Measurements from ENCODE around the gene TRIP12.
"Not testable (repeated sequence)": the region's sequence is repeated elsewhere in the genome, so short reads cannot be mapped to it uniquely, and the experiment has no call there.

The TRIP12 gene

DNA sequence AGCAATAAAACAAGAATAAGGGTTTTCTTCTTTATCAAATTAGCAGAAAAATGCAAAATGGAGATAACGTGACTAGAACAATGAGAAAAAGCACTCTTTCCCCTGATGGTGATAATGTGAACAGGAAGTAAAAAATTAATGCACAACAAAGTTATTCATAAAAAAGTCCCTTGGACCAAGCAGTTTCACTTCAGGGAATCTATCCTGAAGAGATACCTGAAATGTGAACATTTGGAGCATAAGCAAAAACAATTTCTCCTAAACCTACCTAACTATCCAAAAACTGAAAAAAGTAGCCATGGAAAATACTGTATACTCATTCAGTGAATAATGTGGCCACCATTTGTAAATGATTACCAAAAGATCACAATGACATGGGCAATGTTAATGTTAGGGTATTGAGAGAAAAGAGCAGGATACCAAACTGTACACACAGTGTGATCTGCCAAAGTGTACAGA, 48.7 kb downstream of the TRIP12 start:
- DNase-seq = peak; percentile 4

DNA sequence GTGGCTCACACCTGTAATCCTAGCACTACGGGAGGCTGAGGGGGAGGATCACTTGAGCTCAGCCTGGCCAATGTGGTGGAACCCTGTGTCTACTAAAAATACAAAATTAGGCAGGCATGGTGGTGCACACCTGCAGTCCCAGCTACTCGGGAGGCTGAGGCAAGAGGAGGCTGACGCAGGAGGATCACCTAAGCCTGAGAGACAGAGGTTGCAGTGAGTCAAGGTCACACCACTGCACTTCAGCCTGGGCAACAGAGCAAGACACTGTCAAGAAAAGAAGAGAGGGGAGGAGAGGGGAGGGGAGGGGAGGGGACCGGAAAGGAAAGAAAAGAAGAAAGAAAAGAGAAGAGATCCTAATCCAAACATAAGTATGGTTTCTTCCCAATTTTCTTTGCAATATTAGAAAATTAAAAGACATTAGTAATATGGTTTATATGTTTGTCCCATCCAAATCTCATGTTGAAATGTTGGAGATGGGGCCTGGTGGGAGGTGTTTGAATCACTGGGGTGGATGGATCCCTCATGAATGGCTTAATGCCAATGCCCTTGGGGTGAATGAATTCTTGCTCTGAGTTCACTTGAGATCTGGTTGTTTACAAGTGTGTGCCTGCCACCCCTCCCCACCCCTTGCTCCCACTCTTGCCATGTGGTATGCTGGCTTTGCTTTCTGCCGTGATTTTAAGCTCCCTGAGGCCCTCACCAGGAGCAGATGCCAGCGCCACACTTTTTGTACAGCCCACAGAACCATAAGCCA, 50.7 kb downstream of the TRIP12 start:
- DNase-seq = no peak

DNA sequence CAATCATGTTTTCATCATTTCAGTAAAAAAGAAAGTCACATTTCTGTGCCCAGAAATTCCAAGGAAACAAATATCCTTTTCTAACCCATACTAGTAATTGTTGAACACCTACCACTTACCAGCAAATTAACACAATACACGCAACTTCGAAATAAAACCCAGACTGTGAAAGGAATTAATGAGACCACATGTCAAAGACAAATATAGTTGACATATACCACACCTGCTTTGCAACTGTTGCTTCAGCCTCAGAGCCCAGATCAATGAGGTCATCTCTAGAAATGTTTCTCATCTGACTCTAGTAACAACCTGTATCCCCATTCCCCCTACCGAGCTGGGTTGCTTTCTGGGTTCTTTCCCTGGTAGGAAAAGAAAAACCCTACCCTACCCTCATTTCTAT, 52.6 kb downstream of the TRIP12 start:
- DNase-seq = no peak

DNA sequence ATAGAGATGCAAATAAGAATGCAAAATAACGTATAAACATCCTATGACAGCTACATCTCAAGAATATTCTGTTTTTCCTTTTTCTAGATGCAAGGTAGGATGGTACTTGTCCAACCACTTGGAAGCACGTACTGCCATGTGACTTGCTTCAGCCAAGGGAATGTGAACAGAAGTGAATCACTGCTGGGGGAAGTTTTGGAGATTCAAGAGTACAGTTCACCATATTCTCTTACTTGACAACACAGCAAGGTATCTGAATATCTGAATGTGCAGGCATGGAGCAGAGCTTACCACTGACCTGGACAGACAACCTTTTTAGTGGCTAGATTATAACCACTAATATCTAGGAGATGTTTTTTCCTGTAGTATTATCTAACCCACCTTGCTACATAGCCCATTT, 53.0 kb downstream of the TRIP12 start:
- DNase-seq = no peak

DNA sequence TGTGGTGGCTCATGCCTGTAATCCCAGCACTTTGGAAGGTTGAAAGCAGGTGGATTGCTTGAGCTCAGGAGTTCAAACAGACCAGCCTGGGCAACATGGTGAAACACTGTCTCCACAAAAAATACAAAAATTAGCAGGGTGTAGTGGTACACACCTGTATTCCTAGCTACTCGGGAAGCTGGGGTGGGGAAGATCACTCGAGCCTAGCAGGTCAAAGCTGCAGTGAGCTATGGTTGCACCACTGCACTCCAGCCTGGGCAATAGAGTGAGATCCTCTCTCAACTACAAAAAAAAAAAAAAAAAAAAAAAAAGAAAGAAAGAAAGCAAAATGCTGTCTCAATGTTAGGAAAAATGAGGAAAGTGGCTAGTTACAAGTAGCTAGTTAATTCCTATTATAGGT, 56.8 kb downstream of the TRIP12 start:
- no peak for DNase-seq

DNA sequence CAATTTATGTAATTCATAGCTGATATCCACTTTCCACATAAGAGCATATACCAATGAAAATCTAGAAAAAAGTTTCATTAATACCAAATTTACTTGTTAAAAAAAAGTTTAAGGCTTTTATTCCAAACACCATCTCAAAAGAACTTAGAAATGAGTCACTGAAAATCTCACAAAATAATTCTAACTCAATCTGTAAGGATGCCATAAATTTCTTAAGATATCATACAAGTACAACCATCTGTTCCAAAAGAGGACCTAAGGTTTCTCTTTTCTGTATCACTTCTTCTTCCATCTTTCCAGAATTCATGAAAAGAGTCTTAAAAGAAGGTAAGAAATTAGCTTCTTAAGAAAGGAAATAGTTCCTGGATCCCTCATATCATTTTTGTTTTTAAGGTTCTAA, 60.4 kb downstream of the TRIP12 start:
- no peak for DNase-seq

DNA sequence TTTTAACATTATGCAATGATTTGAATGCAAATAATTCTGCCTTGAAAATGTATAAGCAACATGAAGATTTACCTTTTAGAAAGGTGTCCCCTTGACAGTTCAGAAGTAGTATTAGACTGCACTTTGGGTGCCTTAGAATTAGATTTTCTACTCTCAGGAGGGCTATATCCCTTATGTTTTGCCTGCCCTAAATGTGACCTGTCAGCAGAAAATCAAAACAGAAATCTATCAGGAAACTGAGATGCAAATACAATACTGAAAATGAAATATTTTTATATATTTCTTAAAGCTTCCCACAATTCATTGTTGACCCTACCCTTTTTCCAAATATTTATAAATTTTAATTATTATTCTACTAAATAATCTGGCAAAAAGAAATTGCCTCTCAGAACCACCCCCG, 61.5 kb downstream of the TRIP12 start:
- DNase-seq = no peak

DNA sequence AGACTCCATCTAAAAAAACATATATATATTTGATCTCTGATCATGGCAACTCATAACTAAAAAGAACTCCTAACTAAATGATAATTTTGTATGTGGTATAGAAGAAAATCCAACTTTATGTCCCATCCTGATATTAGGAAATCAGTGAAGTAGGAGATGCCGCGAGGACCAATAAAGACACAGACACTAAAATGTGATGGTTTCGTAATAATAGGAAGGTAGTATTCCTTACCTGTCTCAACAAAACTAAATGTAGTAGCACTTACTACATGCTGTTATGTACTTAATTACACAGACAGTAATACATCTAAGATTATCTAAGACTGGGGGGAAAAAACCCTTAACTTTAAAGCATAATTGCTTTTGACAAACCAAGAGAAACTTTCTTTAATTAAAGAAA, 63.5 kb downstream of the TRIP12 start:
- no peak for DNase-seq

DNA sequence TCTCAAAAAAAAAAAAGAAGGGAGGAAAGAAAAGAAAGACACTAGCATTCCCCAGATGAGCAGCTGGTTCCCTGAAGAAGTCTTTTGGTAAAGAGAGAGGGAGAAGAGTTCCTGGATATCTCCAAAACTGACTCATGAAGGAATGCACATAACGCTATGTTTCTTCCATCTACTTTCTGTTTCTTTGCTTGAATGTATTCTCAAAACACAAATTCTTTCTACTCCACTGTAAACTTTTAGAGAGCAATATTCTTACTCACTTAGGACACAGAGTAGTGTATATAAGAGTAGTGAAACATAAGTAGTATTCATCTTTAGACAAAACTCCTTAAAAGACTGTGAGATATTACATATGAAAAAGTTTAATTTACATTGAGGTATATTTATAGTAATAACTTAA, 64.2 kb downstream of the TRIP12 start:
- DNase-seq = no peak

DNA sequence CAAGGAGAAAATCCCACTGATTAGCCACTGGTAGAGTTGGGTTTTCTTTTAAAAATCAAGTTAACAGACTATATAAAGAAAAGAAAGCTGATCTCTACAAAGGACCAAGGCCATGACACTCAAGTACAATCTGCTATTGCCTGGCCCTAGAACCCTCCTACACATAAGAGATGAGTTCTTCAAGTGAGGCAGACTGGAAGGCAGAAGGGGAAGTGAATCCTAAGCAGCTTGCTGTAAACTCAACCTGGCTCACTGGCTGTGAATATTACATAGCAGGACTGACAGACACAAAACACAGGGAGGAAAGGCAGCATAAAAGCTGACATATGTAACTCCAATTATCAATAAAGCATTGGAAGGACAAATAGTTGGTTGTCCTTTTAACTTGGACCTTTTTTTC, 65.4 kb downstream of the TRIP12 start:
- peak; percentile 80 for DNase-seq

DNA sequence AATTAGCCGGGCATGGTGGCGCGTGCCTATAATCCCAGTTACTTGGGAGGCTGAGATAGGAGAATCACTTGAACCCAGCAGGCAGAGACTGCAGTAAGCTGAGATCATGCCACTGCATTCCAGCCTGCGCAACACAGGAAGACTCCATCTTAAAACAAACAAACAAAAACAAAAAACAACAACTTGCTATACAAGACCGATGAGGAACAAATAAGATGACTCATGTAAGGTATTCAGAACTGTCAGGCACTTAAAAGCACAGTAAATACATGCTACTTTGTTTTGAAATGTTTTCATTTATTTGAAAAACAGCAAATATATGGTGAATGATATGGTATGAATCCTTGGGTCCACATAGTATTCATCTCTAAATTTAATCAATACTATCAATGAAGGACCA, 66.7 kb downstream of the TRIP12 start:
- DNase-seq = no peak

DNA sequence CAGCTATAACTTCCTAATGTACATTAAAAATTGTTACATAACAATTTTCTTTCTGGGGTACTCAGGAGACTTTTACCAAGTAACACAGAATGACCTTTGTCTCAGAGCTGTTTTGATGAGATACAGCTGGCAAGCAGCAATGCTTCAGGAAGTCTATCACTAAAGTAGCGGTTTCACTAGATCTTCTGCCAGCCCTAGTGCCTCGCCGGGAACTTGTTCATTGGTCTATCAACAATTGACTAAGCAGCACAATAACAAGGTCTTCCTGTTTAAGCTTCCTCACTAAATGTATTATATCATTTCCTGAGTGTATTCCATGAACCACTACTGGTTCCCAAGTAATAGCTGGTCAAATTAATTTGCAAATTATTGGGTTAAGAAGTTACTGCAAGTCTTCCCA, 69.2 kb downstream of the TRIP12 start:
- DNase-seq = peak; percentile 65

DNA sequence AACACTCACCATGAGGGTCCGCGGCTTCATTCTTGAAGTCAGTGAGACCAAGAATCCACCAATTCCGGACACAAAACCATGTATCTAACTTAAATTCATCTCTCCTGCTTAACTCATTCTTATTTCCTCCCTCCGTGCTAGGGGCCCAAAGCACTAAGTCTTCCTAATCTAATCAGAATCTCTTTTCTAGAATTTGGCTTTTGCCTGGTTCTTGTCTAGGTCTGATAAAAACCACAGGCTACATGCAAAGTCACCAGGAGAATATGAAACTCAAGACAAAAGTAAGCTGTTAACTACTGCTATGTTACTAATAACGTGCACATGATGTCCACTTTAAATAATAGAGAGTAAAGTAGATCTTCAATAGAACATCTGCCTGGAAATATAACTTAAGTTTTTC, 69.9 kb downstream of the TRIP12 start:
- DNase-seq = no peak

DNA sequence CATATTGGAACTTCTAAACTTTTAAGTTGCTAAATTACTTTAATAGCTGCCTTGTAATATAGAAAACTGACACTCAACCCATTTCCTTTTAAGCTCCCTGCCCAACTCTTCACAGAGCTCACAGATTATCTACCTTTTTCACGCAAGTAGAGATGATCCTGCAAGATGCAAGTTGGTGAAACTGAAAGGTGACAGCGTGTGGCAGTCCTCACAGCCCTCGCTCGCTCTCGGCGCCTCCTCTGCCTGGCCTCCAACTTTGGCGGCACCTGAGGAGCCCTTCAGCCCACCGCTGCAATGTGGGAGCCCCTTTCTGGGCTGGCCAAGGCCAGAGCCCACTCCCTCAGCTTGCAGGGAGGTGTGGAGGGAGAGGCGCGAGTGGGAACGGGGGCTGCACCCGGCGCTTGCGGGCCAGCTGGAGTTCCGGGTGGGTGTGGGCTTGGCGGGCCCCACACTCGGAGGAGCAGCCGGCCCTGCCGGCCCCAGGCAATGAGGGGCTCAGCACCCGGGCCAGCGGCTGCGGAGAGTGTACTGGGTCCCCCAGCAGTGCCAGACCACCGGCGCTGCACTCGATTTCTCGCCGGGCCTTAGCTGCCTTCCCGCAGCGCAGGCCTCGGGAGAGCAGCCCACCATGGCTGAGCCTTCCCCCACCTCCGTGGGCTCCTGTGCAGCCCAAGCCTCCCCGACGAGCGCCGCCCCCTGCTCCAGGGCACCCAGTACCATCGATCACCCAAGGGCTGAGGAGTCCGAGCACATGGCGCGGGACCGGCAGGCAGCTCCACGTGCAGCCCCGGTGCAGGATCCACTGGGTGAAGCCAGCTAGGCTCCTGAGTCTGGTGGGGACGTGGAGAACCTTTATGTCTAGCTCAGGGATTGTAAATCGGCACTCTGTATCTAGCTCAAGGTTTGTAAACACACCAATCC, 71.2 kb downstream of the TRIP12 start:
- not testable (repeated sequence) for DNase-seq

DNA sequence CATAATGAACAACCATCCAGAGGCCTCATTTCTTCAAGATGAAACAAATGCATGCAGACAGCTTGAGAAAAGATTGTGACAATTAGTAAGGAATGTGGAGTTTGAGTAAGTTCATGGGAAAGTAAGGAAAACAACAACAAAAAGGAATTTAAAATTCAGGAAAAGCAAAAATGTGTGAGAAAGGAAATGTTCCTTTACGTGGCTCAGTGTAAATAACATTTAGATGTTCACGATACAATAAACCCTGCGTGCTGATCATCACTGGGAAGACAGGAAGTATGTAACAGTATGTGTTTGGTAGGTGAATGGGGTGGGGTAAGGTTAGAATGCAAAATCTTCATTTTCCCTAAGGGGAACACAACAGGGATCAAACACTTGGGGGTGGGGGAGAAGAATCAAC, 72.7 kb downstream of the TRIP12 start:
- DNase-seq = no peak

DNA sequence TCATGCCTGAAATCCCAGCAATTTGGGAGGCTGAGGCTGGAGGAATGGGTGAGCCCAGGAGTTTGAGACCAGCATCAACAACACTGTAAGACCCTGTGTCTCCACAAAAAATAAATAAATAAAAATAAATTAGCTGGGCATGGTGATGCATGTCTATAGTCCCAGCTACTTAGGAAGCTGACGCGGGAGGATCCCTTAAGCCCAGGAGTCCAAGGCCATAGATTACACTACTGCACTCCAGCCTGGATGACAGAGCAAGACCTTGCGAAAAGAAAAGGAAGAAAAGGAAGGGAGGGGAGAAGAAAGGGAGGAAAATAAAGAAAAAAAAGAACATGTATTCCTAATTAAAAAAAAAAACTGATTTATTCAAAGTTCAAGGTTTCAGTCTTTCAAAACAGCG, 78.2 kb downstream of the TRIP12 start:
- DNase-seq = no peak

DNA sequence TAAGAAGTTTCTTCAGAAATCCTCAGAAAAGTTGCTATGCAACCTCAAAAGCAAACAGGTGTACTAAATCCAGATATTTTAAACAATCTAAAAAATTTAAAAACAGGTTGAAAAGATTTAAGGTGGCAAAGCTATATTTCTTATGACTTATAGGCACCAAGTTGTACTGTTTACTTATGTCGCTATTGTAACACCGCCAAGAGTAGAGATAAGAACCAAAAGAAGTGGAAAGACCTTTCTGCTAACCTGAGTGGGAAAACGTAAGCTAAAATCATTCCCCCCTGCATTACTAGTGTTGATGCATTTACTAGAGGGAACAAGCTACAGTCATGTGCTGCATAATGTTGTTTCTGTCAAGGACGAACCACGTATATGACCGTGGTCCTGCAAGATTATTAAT, 83.1 kb downstream of the TRIP12 start:
- no peak for DNase-seq

DNA sequence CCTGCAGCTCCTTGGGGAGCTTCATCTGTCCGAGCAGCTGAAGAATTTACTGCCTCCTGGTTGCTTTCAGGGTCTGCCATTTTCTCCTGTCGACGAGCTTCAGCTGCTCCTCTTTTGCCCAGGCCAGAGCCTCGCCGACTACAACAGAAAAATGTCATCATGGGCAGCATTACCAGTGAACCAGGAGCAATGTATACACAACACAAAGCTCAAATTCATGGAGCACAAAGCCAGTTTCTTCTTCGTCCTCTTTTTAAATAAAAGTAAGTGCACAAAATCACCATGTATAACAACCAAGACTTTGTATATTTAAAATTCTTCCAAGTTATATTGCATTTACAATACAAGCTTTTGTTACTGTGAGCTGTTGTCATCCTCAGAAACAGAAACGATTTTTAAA, 85.0 kb downstream of the TRIP12 start:
- no peak for DNase-seq

DNA sequence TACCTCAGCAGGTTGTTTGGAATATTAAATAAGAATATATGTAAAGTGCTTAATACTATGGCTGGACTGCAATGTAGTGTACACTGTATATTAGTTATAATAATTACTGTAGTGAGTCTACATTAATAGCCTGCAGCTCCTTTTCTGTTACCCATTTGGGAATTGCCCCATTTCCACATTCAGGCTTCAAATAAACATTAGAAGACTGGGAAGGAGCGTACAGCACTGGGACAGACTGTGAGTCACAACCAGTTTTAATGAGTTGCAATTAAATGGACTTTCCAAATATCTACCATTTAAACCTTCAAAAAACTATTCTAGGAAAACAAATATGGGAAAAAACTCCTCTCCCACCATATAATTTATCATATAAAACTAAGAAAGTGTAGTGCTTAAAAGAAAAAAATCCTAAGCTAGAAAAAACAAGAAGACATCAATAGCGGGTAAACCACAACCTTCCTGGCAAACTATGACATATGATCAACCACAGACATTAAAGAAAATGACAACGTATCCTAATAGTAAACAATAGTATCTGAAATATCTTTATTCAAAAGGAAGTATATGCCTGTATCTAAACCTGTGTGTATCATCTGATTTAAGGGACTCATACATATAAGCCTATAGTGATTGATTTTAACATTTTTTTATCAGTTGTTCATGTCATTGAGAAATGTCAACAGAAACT, 86.1 kb downstream of the TRIP12 start:
- peak; percentile 65 for DNase-seq

DNA sequence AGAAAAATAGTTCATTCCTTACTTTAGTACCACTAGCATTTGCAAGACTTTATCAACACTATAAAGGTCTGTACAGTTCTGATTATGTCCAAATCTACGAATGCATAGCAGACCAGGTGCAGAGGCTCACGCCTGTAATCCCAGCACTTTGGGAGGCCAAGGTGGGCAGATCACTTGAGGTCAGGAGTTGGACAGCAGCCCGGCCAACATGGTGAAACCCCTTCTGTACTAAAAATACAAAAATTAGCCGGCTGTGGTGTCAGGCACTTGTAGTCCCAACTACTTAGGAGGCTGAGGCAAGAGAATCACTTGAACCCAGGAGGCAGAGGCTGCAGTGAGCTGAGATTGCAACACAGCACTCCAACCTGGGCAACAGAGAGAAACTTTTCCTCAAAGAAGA, 87.4 kb downstream of the TRIP12 start:
- DNase-seq = not testable (repeated sequence)

DNA sequence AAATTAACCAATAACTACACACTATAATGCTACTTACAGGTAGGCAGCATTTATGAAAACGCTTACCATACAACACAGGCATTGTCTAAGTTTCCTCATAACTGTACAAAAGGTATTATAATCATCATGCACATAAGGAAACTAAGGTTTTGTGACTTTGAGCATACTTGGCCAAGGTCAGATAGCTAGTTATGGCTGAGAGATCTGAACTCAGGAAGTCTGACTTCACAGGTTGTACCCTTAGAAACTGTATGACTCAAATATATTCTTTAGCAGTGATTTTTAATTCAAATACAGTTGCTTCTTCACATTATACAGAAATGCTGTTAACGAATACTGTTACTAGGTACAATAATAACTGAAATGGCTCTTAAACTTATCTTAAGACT, 89.3 kb downstream of the TRIP12 start:
- DNase-seq = no peak

DNA sequence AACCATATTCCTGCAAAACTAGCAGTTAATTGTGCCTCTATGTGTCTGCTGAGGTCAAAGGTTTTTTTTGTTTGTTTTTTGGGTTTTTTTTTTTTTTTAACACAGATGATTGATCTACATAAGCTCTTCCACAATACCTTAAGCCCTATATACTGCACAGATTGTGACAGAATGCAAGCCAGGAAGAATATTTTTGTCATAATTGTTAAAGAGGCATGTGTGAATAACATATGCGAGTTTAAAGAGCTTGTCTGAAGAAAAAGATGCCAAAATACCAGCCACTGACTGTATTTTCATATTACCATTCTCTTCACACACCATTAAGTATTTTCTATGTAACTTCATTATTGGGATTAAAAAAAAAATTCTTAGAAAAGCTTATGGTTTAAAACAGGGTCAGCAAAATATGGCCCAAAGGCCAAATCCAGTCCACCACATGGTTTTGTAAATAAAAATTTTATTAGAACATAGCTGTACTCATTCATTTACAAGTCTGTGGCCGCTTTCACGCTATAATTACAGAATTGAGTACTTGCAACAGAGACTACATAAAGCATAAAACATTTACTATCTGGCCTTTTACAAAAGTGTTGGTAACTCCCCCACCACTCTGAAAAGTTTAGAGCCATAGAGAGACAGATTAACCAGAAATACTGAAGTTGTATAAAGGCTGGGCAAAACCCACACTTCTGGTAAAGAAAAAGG, 89.9 kb downstream of the TRIP12 start:
- DNase-seq = no peak

DNA sequence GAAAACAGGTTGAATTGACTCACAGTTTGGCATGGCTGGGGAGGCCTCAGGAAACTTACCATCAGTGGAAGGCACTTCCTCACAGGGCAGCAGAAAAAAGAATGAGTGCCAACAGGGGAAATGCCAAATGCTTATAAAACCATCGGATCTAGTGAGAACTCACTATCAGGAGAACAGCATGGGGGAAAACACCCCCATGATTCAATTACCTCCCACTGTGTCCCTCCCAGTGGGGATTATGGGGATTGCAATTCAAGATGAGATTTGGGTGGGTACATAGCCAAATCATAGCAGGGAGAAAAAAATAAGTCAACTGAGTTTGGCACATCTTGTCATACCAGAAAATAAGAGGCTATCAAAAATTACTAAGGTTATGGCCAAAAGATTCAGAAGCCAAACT, 96.3 kb downstream of the TRIP12 start:
- DNase-seq = no peak

Measured in inflammatory macrophage treated with lipopolysaccharide for 4 hours (primary cell).